Activated CD8-positive, alpha-beta T cell treated with anti-CD3 and anti-CD28 coated beads for 36 hours (primary cell): ENCODE results near the gene FOXO6. TPM values are rescaled to one million over a fixed set of nuclear protein-coding genes. Genes with fewer than 3 reads are reported as not detected.

Experiments used
- ATAC-seq: fragments of 200-7000 bp; cut with Tn5 transposase; one replicate; pipeline ENCODE4 v1.10.0; 2021; ENCODE audit warnings: mild to moderate bottlenecking, moderate library complexity
- CTCF ChIA-PET: fragments of 350-600 bp; sonication (Branson Sonifier 250); formaldehyde crosslinking; loops from one replicate; lab custom pipeline; 2021; ENCODE audit warnings: antibody characterized with exemption; lab: Charles Lee
- POLR2A ChIA-PET: fragments of 350-600 bp; sonication (Branson Sonifier 250); formaldehyde crosslinking; loops from one replicate; lab custom pipeline; 2021; ENCODE audit warnings: antibody characterized with exemption; lab: Charles Lee
- DNase-seq: peaks from one replicate; pipeline ENCODE4 v3.0.0-alpha.2; 2020
- H3K27ac Mint-ChIP-seq: one replicate; pipeline ENCODE4 v1.8.0; 2021; ENCODE audit warnings: mild to moderate bottlenecking, mixed read lengths
- H3K27me3 Mint-ChIP-seq: one replicate; pipeline ENCODE4 v1.8.0; 2021; ENCODE audit warnings: mixed read lengths
- H3K36me3 Mint-ChIP-seq: one replicate; pipeline ENCODE4 v1.8.0; 2021; ENCODE audit warnings: low read depth, mixed read lengths
- H3K4me1 Mint-ChIP-seq: one replicate; pipeline ENCODE4 v1.8.0; 2021; ENCODE audit warnings: low read depth, mixed read lengths
- H3K4me3 Mint-ChIP-seq: one replicate; pipeline ENCODE4 v1.8.0; 2021; ENCODE audit warnings: mild to moderate bottlenecking, moderate library complexity, mixed read lengths
- H3K9me3 Mint-ChIP-seq: one replicate; pipeline ENCODE4 v1.8.0; 2021; ENCODE audit warnings: mixed read lengths
- intact Hi-C: fragments of 100-400 bp; cut with micrococcal nuclease; formaldehyde crosslinking; loops from one replicate; pipeline ENCODE4 v1.10.0; 2022
- total RNA-seq, 2 experiments: library from RNA; stranded (reverse); gene quantifications; one replicate each; pipeline ENCODE4 v1.2.3, GENCODE V29; 2021
- TF ChIP-seq, protein P1 (sequence below): fragments of 200-600 bp; IDR thresholded peaks from one replicate; pipeline ENCODE4 v1.8.0; 2022; ENCODE audit warnings: antibody characterized with exemption, mild to moderate bottlenecking

FOXO6 gene
- total RNA-seq, 2 experiments from 2014 or later, result 0.49 to 0.68 TPM

DNA sequence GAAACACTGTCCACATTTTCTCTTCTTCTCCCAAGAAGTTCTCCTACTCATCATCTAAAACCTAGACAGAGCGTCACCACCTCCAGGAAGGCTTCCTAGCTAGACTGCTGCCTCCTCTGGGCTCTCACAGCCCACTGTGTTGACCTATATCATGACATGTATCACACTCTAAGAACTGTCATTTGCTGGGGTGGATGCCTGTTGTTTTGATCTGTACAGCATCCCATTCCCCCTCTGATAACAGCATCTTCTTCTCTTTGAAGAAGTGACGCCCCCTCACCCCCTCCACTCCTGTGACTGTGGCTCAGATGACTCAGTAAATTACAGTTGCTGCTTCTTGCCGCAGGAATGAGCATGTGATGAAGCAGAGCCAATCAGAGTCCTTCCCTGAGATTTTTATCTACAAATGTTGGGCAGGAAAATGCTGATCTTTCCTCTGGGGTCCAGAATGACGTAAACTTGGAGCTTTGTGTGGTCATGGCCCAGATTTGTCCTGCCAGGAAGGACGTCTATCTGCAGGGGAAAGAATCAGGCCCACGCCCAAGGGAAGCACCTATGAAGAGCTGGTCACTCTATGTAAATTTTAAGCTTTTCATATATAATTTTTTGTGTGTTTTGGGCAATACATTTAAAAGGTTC is 28.0 kb upstream of the FOXO6 start:
- peak; percentile 80 for ATAC-seq
- POLR2A ChIA-PET, result no interaction called here
- no peak overlapping the region for H3K27ac Mint-ChIP-seq

DNA sequence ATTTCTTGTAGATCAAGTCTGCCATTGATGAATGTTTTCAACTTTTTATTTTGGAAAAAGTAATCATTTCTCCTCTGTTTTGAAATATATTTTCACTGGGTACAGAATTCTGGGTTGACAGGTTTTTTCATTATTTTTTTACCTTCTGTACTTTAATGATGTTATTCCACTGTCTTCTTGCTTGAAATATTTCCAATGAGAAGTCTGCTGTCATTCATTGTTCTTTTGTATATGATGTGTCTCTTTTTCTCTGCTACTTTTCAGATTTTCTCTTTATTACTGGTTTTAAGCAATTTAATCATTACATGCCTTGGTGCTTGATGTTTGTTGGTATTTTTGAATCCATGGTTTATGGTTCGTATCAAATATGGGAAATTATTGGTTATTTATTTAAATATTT is 22.4 kb upstream of the FOXO6 start:
- intact Hi-C loops, result no loop called here
- no peak overlapping the region for H3K4me3 Mint-ChIP-seq
- DNase-seq, result no peak
- POLR2A ChIA-PET, result no interaction called here
- TF ChIP-seq, protein P1, sequence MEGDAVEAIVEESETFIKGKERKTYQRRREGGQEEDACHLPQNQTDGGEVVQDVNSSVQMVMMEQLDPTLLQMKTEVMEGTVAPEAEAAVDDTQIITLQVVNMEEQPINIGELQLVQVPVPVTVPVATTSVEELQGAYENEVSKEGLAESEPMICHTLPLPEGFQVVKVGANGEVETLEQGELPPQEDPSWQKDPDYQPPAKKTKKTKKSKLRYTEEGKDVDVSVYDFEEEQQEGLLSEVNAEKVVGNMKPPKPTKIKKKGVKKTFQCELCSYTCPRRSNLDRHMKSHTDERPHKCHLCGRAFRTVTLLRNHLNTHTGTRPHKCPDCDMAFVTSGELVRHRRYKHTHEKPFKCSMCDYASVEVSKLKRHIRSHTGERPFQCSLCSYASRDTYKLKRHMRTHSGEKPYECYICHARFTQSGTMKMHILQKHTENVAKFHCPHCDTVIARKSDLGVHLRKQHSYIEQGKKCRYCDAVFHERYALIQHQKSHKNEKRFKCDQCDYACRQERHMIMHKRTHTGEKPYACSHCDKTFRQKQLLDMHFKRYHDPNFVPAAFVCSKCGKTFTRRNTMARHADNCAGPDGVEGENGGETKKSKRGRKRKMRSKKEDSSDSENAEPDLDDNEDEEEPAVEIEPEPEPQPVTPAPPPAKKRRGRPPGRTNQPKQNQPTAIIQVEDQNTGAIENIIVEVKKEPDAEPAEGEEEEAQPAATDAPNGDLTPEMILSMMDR, result no peak
- CTCF ChIA-PET, result no interaction called here
- no peak for ATAC-seq
- peaks cover 7% of the 10 kb centered on the region for H3K9me3 Mint-ChIP-seq
- peaks cover 2% of the 10 kb centered on the region for H3K36me3 Mint-ChIP-seq
- peaks cover 3% of the 10 kb centered on the region for H3K4me1 Mint-ChIP-seq
- peaks cover 19% of the 10 kb centered on the region for H3K27me3 Mint-ChIP-seq
- no peak overlapping the region for H3K27ac Mint-ChIP-seq

More for the DNA sequence above, 28.0 kb upstream of the FOXO6 start:
- H3K36me3 Mint-ChIP-seq, result no peaks in the 10 kb centered on the region
- peaks cover 6% of the 10 kb centered on the region for H3K4me1 Mint-ChIP-seq
- intact Hi-C loops, result no loop called here
- peaks cover 8% of the 10 kb centered on the region for H3K27me3 Mint-ChIP-seq
- H3K9me3 Mint-ChIP-seq, result peaks cover 1% of the 10 kb centered on the region
- no peak overlapping the region for H3K4me3 Mint-ChIP-seq
- CTCF ChIA-PET, result no interaction called here
- DNase-seq, result peak; percentile 68
- TF ChIP-seq, protein P1, result no peak

DNA sequence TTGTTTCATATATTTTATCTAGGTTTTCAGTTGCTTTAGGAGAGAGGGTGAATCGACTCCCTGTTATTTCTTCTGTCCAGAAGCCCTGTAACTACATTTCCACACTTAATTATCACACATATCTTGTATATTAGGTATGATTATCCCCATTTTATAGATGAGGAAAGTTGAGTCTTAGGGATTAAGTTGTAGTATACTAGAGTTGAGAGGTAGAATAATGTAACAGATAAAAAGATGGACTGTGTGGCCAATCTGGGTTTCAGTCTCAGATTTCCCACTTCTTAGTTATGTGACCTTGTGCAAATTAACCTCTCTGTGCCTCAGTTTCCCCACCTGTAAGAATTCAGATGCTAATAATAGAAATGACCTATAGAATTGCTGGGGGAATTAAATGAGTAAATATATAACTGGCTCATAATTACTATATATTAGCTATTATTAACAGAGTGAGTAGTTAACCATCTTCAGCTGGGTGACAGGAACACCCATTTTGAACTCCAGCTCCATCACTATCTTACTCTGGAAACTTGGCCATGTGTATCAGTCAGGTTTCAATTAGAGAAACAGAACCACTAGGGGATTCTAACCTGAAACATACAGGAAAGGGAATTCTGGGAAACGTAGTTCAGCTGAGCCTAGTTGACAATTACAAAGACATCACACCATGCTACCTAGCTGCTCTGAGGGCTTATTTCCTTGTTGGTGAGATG is 20.4 kb upstream of the FOXO6 start:
- CTCF ChIA-PET, result interaction anchor here (1.9 kb wide), 1 partner anchor 27 kb away, joined by 8 read pairs; no protein-coding TSS in a partner anchor
- H3K4me1 Mint-ChIP-seq, result peaks cover 15% of the 10 kb centered on the region
- ATAC-seq (no peak), DNase-seq (no peak)
- intact Hi-C loops, result no loop called here
- TF ChIP-seq, protein P1, result no peak
- no peak overlapping the region for H3K4me3 Mint-ChIP-seq
- no peak overlapping the region for H3K27ac Mint-ChIP-seq
- H3K36me3 Mint-ChIP-seq, result peaks cover 2% of the 10 kb centered on the region
- POLR2A ChIA-PET, result interaction anchor here (1.5 kb wide), 1 partner anchor 11 kb away, joined by 5 read pairs; no protein-coding TSS in a partner anchor
- H3K27me3 Mint-ChIP-seq, result peaks cover 19% of the 10 kb centered on the region
- H3K9me3 Mint-ChIP-seq, result peaks cover 7% of the 10 kb centered on the region

DNA sequence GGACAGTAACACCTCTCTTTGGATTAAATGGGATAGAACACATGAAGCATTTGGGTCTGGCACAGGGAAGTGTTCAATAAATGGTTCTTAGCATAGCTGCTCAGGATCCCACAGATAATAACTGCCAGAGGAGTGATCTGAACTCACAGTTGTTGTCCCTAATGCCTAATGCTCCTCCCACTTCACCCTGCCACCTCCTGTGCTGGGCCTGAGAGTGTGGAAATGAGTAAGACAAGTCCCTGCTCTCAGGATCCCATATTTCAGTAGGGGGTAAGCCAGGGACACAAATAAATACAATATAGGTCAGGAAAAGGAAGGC is 19.9 kb upstream of the FOXO6 start:
- peaks cover 7% of the 10 kb centered on the region for H3K9me3 Mint-ChIP-seq
- ChIA-PET POLR2A (interaction anchor here (1.5 kb wide), 1 partner anchor 10 kb away, joined by 5 read pairs; no protein-coding TSS in a partner anchor), CTCF (interaction anchor here (1.9 kb wide), 1 partner anchor 27 kb away, joined by 8 read pairs; no protein-coding TSS in a partner anchor)
- no peak overlapping the region for H3K27ac Mint-ChIP-seq
- intact Hi-C loops, result no loop called here
- H3K4me3 Mint-ChIP-seq, result no peak overlapping the region
- H3K27me3 Mint-ChIP-seq, result peaks cover 18% of the 10 kb centered on the region
- H3K4me1 Mint-ChIP-seq, result peaks cover 17% of the 10 kb centered on the region
- TF ChIP-seq, protein P1, result no peak
- peaks cover 2% of the 10 kb centered on the region for H3K36me3 Mint-ChIP-seq
- no peak for DNase-seq
- no peak for ATAC-seq
